HEK293 (cell line): ENCODE measurements around the gene REX1BD.

Experiments used
- GLI2 ChIP-seq: fragments of 450-650 bp; formaldehyde crosslinking; IDR thresholded peaks from 2 replicates; pipeline ENCODE4; 2017; ENCODE audit warnings: missing biosample characterization, missing genetic modification characterization, low read depth, borderline replicate concordance
- KLF8 ChIP-seq: fragments of 450-650 bp; formaldehyde crosslinking; IDR thresholded peaks from 2 replicates; pipeline ENCODE4 v1.5.1; 2016; ENCODE audit warnings: missing biosample characterization, missing genetic modification characterization
- SP2 ChIP-seq: fragments of 450-650 bp; formaldehyde crosslinking; IDR thresholded peaks from 2 replicates; pipeline ENCODE4 v1.5.1; 2016; ENCODE audit warnings: missing biosample characterization, missing genetic modification characterization
- ZBTB17 ChIP-seq: fragments of 450-650 bp; formaldehyde crosslinking; IDR thresholded peaks from 2 replicates; pipeline ENCODE4 v1.5.1; 2016; ENCODE audit warnings: missing biosample characterization, missing genetic modification characterization
- ZBTB20 ChIP-seq: fragments of 450-650 bp; formaldehyde crosslinking; IDR thresholded peaks from 2 replicates; pipeline ENCODE4 v1.5.1; 2016; ENCODE audit warnings: missing biosample characterization, missing genetic modification characterization
- ZBTB8A ChIP-seq: fragments of 450-650 bp; formaldehyde crosslinking; IDR thresholded peaks from 2 replicates; pipeline ENCODE4 v1.5.1; 2016; ENCODE audit warnings: missing biosample characterization, missing genetic modification characterization
- ZEB2 ChIP-seq: fragments of 450-650 bp; formaldehyde crosslinking; IDR thresholded peaks from 2 replicates; pipeline ENCODE4 v1.5.1; 2016; ENCODE audit warnings: missing biosample characterization, missing genetic modification characterization
- ZFHX2 ChIP-seq: fragments of 450-650 bp; formaldehyde crosslinking; conservative IDR thresholded peaks from 2 replicates; pipeline ENCODE4 v1.5.1; 2016; ENCODE audit warnings: missing biosample characterization, missing genetic modification characterization
- ZIC2 ChIP-seq: fragments of 450-650 bp; formaldehyde crosslinking; IDR thresholded peaks from 2 replicates; pipeline ENCODE4 v1.5.1; 2016; ENCODE audit warnings: missing biosample characterization, missing genetic modification characterization
- ZNF174 ChIP-seq: fragments of 450-650 bp; formaldehyde crosslinking; IDR thresholded peaks from 2 replicates; pipeline ENCODE4 v1.5.0; 2017; ENCODE audit warnings: missing biosample characterization, mild to moderate bottlenecking, missing genetic modification characterization
- ZNF24 ChIP-seq: fragments of 450-650 bp; formaldehyde crosslinking; IDR thresholded peaks from 2 replicates; pipeline ENCODE4 v1.5.1; 2016; ENCODE audit warnings: missing biosample characterization, missing genetic modification characterization
- ZNF248 ChIP-seq: fragments of 450-650 bp; formaldehyde crosslinking; IDR thresholded peaks from 2 replicates; pipeline ENCODE4 v1.5.1; 2017; ENCODE audit warnings: missing biosample characterization, missing genetic modification characterization
- ZNF280D ChIP-seq: fragments of 450-650 bp; formaldehyde crosslinking; IDR thresholded peaks from 2 replicates; pipeline ENCODE4 v1.5.1; 2016; ENCODE audit warnings: missing biosample characterization, missing genetic modification characterization
- ZNF335 ChIP-seq: fragments of 450-650 bp; formaldehyde crosslinking; conservative IDR thresholded peaks from 2 replicates; pipeline ENCODE4 v1.5.1; 2016; ENCODE audit warnings: missing biosample characterization, missing genetic modification characterization
- ZNF341 ChIP-seq: fragments of 450-650 bp; formaldehyde crosslinking; IDR thresholded peaks from 2 replicates; pipeline ENCODE4; 2016; ENCODE audit warnings: low read depth, missing biosample characterization, missing genetic modification characterization
- ZNF354C ChIP-seq: fragments of 450-650 bp; formaldehyde crosslinking; IDR thresholded peaks from 2 replicates; pipeline ENCODE4 v1.5.1; 2016; ENCODE audit warnings: missing biosample characterization, missing genetic modification characterization, low read depth, borderline replicate concordance
- ZNF366 ChIP-seq: fragments of 450-650 bp; formaldehyde crosslinking; conservative IDR thresholded peaks from 2 replicates; pipeline ENCODE4 v1.5.1; 2016; ENCODE audit warnings: missing biosample characterization, missing genetic modification characterization
- ZNF548 ChIP-seq: fragments of 450-650 bp; formaldehyde crosslinking; IDR thresholded peaks from 2 replicates; pipeline ENCODE4 v1.5.1; 2016; ENCODE audit warnings: missing biosample characterization, missing genetic modification characterization
- ZXDB ChIP-seq: fragments of 450-650 bp; formaldehyde crosslinking; IDR thresholded peaks from 2 replicates; pipeline ENCODE4 v1.5.1; 2016; ENCODE audit warnings: missing biosample characterization, missing genetic modification characterization
- TF ChIP-seq, protein P1 (sequence below): fragments of 450-650 bp; formaldehyde crosslinking; IDR thresholded peaks from 2 replicates; pipeline ENCODE4 v1.5.1; 2017; ENCODE audit warnings: missing biosample characterization, missing genetic modification characterization
- TF ChIP-seq, protein P2 (sequence below): fragments of 450-650 bp; formaldehyde crosslinking; IDR thresholded peaks from 2 replicates; pipeline ENCODE4 v1.5.1; 2016; ENCODE audit warnings: missing biosample characterization, missing genetic modification characterization, low read depth
- TF ChIP-seq, protein P3 (sequence below): fragments of 450-650 bp; formaldehyde crosslinking; IDR thresholded peaks from 2 replicates; pipeline ENCODE4 v1.5.1; 2016; ENCODE audit warnings: missing biosample characterization, missing genetic modification characterization, borderline replicate concordance
- TF ChIP-seq, protein P4 (sequence below): fragments of 450-650 bp; formaldehyde crosslinking; IDR thresholded peaks from 2 replicates; pipeline ENCODE4 v1.5.1; 2016; ENCODE audit warnings: missing biosample characterization, missing genetic modification characterization
- TF ChIP-seq, protein P5 (sequence below): fragments of 450-650 bp; formaldehyde crosslinking; IDR thresholded peaks from 2 replicates; pipeline ENCODE4 v1.5.1; 2016; ENCODE audit warnings: missing biosample characterization, missing genetic modification characterization
- TF ChIP-seq, protein P6 (sequence below): sonication (generic); formaldehyde crosslinking; IDR thresholded peaks from 2 replicates; pipeline ENCODE4 v1.8.1; 2022; ENCODE audit warnings: mild to moderate bottlenecking, moderate library complexity, missing genetic modification reagents

REX1BD gene

GRCh38 chr19:18607226-18608101 lies 18.9 kb downstream of the REX1BD start (continued):
- TF ChIP-seq, protein P1, sequence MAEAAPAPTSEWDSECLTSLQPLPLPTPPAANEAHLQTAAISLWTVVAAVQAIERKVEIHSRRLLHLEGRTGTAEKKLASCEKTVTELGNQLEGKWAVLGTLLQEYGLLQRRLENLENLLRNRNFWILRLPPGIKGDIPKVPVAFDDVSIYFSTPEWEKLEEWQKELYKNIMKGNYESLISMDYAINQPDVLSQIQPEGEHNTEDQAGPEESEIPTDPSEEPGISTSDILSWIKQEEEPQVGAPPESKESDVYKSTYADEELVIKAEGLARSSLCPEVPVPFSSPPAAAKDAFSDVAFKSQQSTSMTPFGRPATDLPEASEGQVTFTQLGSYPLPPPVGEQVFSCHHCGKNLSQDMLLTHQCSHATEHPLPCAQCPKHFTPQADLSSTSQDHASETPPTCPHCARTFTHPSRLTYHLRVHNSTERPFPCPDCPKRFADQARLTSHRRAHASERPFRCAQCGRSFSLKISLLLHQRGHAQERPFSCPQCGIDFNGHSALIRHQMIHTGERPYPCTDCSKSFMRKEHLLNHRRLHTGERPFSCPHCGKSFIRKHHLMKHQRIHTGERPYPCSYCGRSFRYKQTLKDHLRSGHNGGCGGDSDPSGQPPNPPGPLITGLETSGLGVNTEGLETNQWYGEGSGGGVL (tag by site-specific recombination), result 0 out of 2 replicates have a peak, but pooled peaks have one; percentile 4
- peak; percentile 39; the same call in 1 of the 2 replicates for TF ChIP-seq SP2 (tag by site-specific recombination)
- TF ChIP-seq ZXDB (tag by site-specific recombination), result no peak
- peak; percentile 46; the same call in 1 of the 2 replicates for TF ChIP-seq ZNF366
- peak; percentile 84 for TF ChIP-seq ZFHX2 (tag by site-specific recombination)
- TF ChIP-seq ZNF354C (tag by site-specific recombination), result no peak
- TF ChIP-seq, protein P2, sequence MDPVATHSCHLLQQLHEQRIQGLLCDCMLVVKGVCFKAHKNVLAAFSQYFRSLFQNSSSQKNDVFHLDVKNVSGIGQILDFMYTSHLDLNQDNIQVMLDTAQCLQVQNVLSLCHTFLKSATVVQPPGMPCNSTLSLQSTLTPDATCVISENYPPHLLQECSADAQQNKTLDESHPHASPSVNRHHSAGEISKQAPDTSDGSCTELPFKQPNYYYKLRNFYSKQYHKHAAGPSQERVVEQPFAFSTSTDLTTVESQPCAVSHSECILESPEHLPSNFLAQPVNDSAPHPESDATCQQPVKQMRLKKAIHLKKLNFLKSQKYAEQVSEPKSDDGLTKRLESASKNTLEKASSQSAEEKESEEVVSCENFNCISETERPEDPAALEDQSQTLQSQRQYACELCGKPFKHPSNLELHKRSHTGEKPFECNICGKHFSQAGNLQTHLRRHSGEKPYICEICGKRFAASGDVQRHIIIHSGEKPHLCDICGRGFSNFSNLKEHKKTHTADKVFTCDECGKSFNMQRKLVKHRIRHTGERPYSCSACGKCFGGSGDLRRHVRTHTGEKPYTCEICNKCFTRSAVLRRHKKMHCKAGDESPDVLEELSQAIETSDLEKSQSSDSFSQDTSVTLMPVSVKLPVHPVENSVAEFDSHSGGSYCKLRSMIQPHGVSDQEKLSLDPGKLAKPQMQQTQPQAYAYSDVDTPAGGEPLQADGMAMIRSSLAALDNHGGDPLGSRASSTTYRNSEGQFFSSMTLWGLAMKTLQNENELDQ (tag by site-specific recombination), result no peak
- TF ChIP-seq ZNF248 (tag by site-specific recombination), result no peak
- TF ChIP-seq ZNF24 (tag by site-specific recombination), result no peak
- TF ChIP-seq, protein P3, sequence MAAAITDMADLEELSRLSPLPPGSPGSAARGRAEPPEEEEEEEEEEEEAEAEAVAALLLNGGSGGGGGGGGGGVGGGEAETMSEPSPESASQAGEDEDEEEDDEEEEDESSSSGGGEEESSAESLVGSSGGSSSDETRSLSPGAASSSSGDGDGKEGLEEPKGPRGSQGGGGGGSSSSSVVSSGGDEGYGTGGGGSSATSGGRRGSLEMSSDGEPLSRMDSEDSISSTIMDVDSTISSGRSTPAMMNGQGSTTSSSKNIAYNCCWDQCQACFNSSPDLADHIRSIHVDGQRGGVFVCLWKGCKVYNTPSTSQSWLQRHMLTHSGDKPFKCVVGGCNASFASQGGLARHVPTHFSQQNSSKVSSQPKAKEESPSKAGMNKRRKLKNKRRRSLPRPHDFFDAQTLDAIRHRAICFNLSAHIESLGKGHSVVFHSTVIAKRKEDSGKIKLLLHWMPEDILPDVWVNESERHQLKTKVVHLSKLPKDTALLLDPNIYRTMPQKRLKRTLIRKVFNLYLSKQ (tag by site-specific recombination), result no peak
- TF ChIP-seq GLI2, result no peak
- TF ChIP-seq ZNF335 (tag by site-specific recombination), result peak; percentile 75
- no peak for TF ChIP-seq ZBTB20
- TF ChIP-seq ZNF548 (tag by site-specific recombination), result 0 out of 2 replicates have a peak, but pooled peaks have one; percentile 8
- TF ChIP-seq, protein P4, sequence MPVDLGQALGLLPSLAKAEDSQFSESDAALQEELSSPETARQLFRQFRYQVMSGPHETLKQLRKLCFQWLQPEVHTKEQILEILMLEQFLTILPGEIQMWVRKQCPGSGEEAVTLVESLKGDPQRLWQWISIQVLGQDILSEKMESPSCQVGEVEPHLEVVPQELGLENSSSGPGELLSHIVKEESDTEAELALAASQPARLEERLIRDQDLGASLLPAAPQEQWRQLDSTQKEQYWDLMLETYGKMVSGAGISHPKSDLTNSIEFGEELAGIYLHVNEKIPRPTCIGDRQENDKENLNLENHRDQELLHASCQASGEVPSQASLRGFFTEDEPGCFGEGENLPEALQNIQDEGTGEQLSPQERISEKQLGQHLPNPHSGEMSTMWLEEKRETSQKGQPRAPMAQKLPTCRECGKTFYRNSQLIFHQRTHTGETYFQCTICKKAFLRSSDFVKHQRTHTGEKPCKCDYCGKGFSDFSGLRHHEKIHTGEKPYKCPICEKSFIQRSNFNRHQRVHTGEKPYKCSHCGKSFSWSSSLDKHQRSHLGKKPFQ (tag by site-specific recombination), result peak; percentile 75; the same call in 1 of the 2 replicates
- peak; percentile 54; the same call in 1 of the 2 replicates for TF ChIP-seq ZIC2
- TF ChIP-seq ZEB2 (tag by site-specific recombination), result peak; percentile 68
- no peak for TF ChIP-seq ZNF174 (tag by site-specific recombination)
- TF ChIP-seq, protein P5, sequence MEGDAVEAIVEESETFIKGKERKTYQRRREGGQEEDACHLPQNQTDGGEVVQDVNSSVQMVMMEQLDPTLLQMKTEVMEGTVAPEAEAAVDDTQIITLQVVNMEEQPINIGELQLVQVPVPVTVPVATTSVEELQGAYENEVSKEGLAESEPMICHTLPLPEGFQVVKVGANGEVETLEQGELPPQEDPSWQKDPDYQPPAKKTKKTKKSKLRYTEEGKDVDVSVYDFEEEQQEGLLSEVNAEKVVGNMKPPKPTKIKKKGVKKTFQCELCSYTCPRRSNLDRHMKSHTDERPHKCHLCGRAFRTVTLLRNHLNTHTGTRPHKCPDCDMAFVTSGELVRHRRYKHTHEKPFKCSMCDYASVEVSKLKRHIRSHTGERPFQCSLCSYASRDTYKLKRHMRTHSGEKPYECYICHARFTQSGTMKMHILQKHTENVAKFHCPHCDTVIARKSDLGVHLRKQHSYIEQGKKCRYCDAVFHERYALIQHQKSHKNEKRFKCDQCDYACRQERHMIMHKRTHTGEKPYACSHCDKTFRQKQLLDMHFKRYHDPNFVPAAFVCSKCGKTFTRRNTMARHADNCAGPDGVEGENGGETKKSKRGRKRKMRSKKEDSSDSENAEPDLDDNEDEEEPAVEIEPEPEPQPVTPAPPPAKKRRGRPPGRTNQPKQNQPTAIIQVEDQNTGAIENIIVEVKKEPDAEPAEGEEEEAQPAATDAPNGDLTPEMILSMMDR, result no peak
- TF ChIP-seq ZBTB17 (tag by site-specific recombination), result 0 out of 2 replicates have a peak, but pooled peaks have one; percentile 24
- no peak for TF ChIP-seq KLF8
- peak; percentile 12; the same call in 1 of the 2 replicates for TF ChIP-seq ZNF341
- TF ChIP-seq ZNF280D, result no peak
- TF ChIP-seq, protein P6, sequence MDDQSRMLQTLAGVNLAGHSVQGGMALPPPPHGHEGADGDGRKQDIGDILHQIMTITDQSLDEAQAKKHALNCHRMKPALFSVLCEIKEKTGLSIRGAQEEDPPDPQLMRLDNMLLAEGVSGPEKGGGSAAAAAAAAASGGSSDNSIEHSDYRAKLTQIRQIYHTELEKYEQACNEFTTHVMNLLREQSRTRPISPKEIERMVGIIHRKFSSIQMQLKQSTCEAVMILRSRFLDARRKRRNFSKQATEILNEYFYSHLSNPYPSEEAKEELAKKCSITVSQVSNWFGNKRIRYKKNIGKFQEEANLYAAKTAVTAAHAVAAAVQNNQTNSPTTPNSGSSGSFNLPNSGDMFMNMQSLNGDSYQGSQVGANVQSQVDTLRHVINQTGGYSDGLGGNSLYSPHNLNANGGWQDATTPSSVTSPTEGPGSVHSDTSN (CRISPR knock-in tag), result no peak
- peak; percentile 68; the same call in 1 of the 2 replicates for TF ChIP-seq ZBTB8A (tag by site-specific recombination)
